ENCODE results near the gene L3MBTL2. TPM values are rescaled to one million over a fixed set of nuclear protein-coding genes. Genes with fewer than 3 reads are reported as not detected.

The L3MBTL2 gene
- total and polyA plus RNA-seq, 9 of the 15 experiments (the other 6 are each of a cell fraction or from before 2014, with no cell fraction given): 10.3 to 23.1 (median 18.6) TPM

DNA sequence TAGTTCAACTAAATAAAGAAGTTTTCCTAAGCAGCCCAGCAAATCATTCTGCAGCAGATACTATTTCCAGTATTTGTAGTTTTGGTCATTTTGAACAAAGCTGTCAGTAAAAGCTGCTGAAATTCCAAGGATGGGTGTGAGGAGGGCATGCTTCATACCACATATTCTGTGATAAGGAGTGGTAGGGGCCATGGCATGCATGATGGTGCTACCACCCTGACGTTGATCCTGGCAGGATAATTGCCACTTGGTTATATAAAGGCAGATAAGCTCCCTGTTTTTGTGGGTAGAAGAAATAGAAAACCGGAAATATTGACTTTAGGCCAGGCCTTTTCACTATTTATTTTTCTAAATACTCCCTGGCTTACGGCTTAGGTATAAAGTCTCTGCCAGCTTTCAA is 33.1 kb upstream of the L3MBTL2 start:
- Histone ChIP-seq H3K36me3 (ENCODE audit: control insufficient read depth, insufficient read depth, low read length) (peaks cover 87% of the 10 kb centered on the region), H3K4me1 (replicated peaks in 1 of 2; ENCODE audit: control insufficient read depth in 2 of 2, insufficient read depth in 2 of 2, low read length in 2 of 2) (no peaks in the 10 kb centered on the region; a peak in 1 of 5 replicates), H3K9me3 (replicated peaks; ENCODE audit: control insufficient read depth, insufficient read depth, low read depth, low read length) (no peaks in the 10 kb centered on the region), H3K27ac (ENCODE audit: extremely low read depth, low read depth, low read length) (no peak overlapping the region), H3K79me2 (ENCODE audit: control insufficient read depth, insufficient read depth, low read length) (no peaks in the 10 kb centered on the region), H3K27me3 (ENCODE audit: control insufficient read depth in 2 of 2, insufficient read depth in 2 of 2, low read length in 2 of 2) (no peaks in the 10 kb centered on the region), H2AFZ (ENCODE audit: low read depth, low read length) (no peak overlapping the region), H3K9ac (ENCODE audit: insufficient read depth in 1 of 2, low read depth in 2 of 2, low read length in 2 of 2) (no peak overlapping the region), H3K4me2 (ENCODE audit: insufficient read depth, low read length) (no peak overlapping the region), H4K20me1 (replicated peaks; ENCODE audit: control insufficient read depth, insufficient read depth, low read length) (no peaks in the 10 kb centered on the region), H3K4me3 (no peak overlapping the region), H3K9me1 (ENCODE audit: control insufficient read depth, insufficient read depth, low read length) (no peaks in the 10 kb centered on the region)
- no TSS peak for BruUV-seq (replicated peaks)
- FAIRE-seq (no peak), ATAC-seq (no peak), DNase-seq (ENCODE audit: extremely low read depth in 1 of 4, low spot score in 3 of 4) (no peak)
- CTCF ChIA-PET (ENCODE audit: low intra/inter-chr PET ratio): no interaction called here
- WGBS (ENCODE audit: insufficient coverage, low coverage, missing lambda C conversion rate): 100% methylated on average over 3 of the region's 3 CpGs
- TF ChIP-seq ZNF75A (CRISPR knock-in tag; IDR thresholded peaks at IDR 0.05) (no peak), ESRRB (CRISPR knock-in tag; IDR thresholded peaks at IDR 0.05; ENCODE audit: borderline replicate concordance) (no peak), ZNF583 (CRISPR knock-in tag; IDR thresholded peaks at IDR 0.05) (no peak), BRF1 (IDR thresholded peaks at IDR 0.05; ENCODE audit: borderline replicate concordance, extremely low read depth, insufficient read length) (no peak)
- TF ChIP-seq, protein P1, sequence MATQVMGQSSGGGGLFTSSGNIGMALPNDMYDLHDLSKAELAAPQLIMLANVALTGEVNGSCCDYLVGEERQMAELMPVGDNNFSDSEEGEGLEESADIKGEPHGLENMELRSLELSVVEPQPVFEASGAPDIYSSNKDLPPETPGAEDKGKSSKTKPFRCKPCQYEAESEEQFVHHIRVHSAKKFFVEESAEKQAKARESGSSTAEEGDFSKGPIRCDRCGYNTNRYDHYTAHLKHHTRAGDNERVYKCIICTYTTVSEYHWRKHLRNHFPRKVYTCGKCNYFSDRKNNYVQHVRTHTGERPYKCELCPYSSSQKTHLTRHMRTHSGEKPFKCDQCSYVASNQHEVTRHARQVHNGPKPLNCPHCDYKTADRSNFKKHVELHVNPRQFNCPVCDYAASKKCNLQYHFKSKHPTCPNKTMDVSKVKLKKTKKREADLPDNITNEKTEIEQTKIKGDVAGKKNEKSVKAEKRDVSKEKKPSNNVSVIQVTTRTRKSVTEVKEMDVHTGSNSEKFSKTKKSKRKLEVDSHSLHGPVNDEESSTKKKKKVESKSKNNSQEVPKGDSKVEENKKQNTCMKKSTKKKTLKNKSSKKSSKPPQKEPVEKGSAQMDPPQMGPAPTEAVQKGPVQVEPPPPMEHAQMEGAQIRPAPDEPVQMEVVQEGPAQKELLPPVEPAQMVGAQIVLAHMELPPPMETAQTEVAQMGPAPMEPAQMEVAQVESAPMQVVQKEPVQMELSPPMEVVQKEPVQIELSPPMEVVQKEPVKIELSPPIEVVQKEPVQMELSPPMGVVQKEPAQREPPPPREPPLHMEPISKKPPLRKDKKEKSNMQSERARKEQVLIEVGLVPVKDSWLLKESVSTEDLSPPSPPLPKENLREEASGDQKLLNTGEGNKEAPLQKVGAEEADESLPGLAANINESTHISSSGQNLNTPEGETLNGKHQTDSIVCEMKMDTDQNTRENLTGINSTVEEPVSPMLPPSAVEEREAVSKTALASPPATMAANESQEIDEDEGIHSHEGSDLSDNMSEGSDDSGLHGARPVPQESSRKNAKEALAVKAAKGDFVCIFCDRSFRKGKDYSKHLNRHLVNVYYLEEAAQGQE (IDR thresholded peaks at IDR 0.05; ENCODE audit: borderline replicate concordance): no peak
- TF ChIP-seq, protein P1 (CRISPR knock-in tag; IDR thresholded peaks at IDR 0.05; ENCODE audit: low read depth): no peak
- TF ChIP-seq, protein P2, sequence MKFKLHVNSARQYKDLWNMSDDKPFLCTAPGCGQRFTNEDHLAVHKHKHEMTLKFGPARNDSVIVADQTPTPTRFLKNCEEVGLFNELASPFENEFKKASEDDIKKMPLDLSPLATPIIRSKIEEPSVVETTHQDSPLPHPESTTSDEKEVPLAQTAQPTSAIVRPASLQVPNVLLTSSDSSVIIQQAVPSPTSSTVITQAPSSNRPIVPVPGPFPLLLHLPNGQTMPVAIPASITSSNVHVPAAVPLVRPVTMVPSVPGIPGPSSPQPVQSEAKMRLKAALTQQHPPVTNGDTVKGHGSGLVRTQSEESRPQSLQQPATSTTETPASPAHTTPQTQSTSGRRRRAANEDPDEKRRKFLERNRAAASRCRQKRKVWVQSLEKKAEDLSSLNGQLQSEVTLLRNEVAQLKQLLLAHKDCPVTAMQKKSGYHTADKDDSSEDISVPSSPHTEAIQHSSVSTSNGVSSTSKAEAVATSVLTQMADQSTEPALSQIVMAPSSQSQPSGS (CRISPR knock-in tag; IDR thresholded peaks at IDR 0.05): no peak
- in situ Hi-C loops (cut with MboI) (no loop called here), intact Hi-C loops (cut with micrococcal nuclease) (no loop called here)
- POLR2A ChIA-PET: interaction anchor here (0.7 to 1.4 kb wide), 2 partner anchors 8 to 9 kb away, joined by 3 to 4 read pairs; no protein-coding TSS in a partner anchor

Measured in K562 (cell line).